HepG2 (cell line): ENCODE measurements around the gene PFDN2. TPM values are rescaled to one million over a fixed set of nuclear protein-coding genes. Genes with fewer than 3 reads are reported as not detected.
A peak's percentile ranks its signal among the peaks of the same experiment; 100 is the strongest.

Experiments
- BHLHE40 ChIP-seq: IDR thresholded peaks from 2 replicates; pipeline ENCODE4 v1.6.1; 2011; ENCODE audit warnings: low read length, improper control_type of control experiment
- CBX2 ChIP-seq, 2 experiments: fragments of 200-600 bp in 1 of 2; sonication (generic); formaldehyde crosslinking in 1 of 2; IDR thresholded peaks; 2 replicates each; pipeline versions ENCODE4 v1.7.0 to v1.8.1; 2018 to 2022; ENCODE audit warnings: low read depth in 2 of 2, low read length in 1 of 2, mild to moderate bottlenecking in 1 of 2, missing genetic modification reagents in 1 of 2
- DBP ChIP-seq: sonication (generic); formaldehyde crosslinking; IDR thresholded peaks from 2 replicates; pipeline ENCODE4 v1.4.0; 2020; ENCODE audit warnings: missing genetic modification reagents; ENCODE audit errors: not compliant biosample characterization
- HCFC1 ChIP-seq: fragments of 150-350 bp; IDR thresholded peaks from 2 replicates; pipeline ENCODE4 v1.6.1; 2014; ENCODE audit warnings: low read depth, low read length
- HES4 ChIP-seq: sonication (generic); formaldehyde crosslinking; IDR thresholded peaks from 2 replicates; pipeline ENCODE4 v1.9.0; 2021; ENCODE audit warnings: mild to moderate bottlenecking, missing genetic modification reagents, borderline replicate concordance
- HOXD1 ChIP-seq: sonication (generic); formaldehyde crosslinking; IDR thresholded peaks from 2 replicates; pipeline ENCODE4 v1.5.0; 2020; ENCODE audit warnings: missing genetic modification reagents
- MLXIP ChIP-seq: sonication (generic); formaldehyde crosslinking; IDR thresholded peaks from 2 replicates; pipeline ENCODE4 v1.9.0; 2021; ENCODE audit warnings: missing genetic modification reagents, borderline replicate concordance
- RBM39 ChIP-seq: fragments of 200-400 bp; formaldehyde crosslinking; IDR thresholded peaks from one replicate; pipeline ENCODE4 v1.6.1; 2018; ENCODE audit warnings: antibody characterized with exemption, mild to moderate bottlenecking, low read depth, low read length; ENCODE audit not compliant: poor library complexity, severe bottlenecking
- RFX1 ChIP-seq: fragments of 450-650 bp; IDR thresholded peaks from 2 replicates; pipeline ENCODE4 v1.6.1; 2017
- SATB2 ChIP-seq: sonication (generic); formaldehyde crosslinking; IDR thresholded peaks from 2 replicates; pipeline ENCODE4 v1.5.0; 2020; ENCODE audit warnings: missing genetic modification reagents
- ZBTB1 ChIP-seq: sonication (generic); formaldehyde crosslinking; IDR thresholded peaks from 2 replicates; pipeline ENCODE4 v1.4.0; 2020; ENCODE audit warnings: missing genetic modification reagents, borderline replicate concordance
- ZNF224 ChIP-seq: sonication (generic); formaldehyde crosslinking; IDR thresholded peaks from 2 replicates; pipeline ENCODE4 v1.5.0; 2020; ENCODE audit warnings: mild to moderate bottlenecking, missing genetic modification reagents
- ZNF432 ChIP-seq: sonication (generic); formaldehyde crosslinking; IDR thresholded peaks from 2 replicates; pipeline ENCODE4 v1.5.0; 2020; ENCODE audit warnings: missing genetic modification reagents, mild to moderate bottlenecking, borderline replicate concordance
- ZSCAN20 ChIP-seq: sonication (generic); formaldehyde crosslinking; IDR thresholded peaks from 2 replicates; pipeline ENCODE4 v1.4.0; 2020; ENCODE audit warnings: missing genetic modification reagents, mild to moderate bottlenecking, borderline replicate concordance
- polyA plus RNA-seq, 8 experiments: library from polyadenylated mRNA; depleted of rRNA in 3 of 8; stranded (reverse) in 7 of 8; unstranded in 1 of 8; fragments of >200 nt; fragmentation: Illumina TruSeq in 4 of 8; extraction: Trizol in 4 of 8; gene quantifications; 2 replicates each; pipeline versions ENCODE4 v1.2.1 to v1.2.3, GENCODE V29; 2011 to 2016; ENCODE audit warnings: low read depth in 4 of 8, missing spikeins in 1 of 8, mixed read lengths in 1 of 8; ENCODE audit not compliant: insufficient read depth in 1 of 8
- total RNA-seq, 5 experiments: library from RNA; depleted of rRNA; stranded (reverse); fragments of >200 nt; fragmentation: Illumina TruSeq; extraction: Trizol; gene quantifications; 2 replicates each; pipeline ENCODE4 v1.2.3, GENCODE V29; 2016; ENCODE audit warnings: low read depth in 1 of 5
- TF ChIP-seq, protein P1 (sequence below): sonication (generic); formaldehyde crosslinking; IDR thresholded peaks from 2 replicates; pipeline ENCODE4 v1.4.0; 2020; ENCODE audit warnings: missing genetic modification reagents, borderline replicate concordance
- TF ChIP-seq, protein P2 (sequence below): sonication (generic); formaldehyde crosslinking; IDR thresholded peaks from 2 replicates; pipeline ENCODE4 v1.9.0; 2021; ENCODE audit warnings: missing genetic modification reagents, mild to moderate bottlenecking, borderline replicate concordance
- TF ChIP-seq, protein P3 (sequence below): sonication (generic); formaldehyde crosslinking; IDR thresholded peaks from 2 replicates; pipeline ENCODE4 v1.4.0; 2020; ENCODE audit warnings: mild to moderate bottlenecking, missing genetic modification reagents, borderline replicate concordance

PFDN2 gene
- total and polyA plus RNA-seq, 2 of the 13 experiments (the other 11 are each of a cell fraction or from before 2014, with no cell fraction given) = 62.6 to 63.6 TPM

- TF ChIP-seq, protein P1, sequence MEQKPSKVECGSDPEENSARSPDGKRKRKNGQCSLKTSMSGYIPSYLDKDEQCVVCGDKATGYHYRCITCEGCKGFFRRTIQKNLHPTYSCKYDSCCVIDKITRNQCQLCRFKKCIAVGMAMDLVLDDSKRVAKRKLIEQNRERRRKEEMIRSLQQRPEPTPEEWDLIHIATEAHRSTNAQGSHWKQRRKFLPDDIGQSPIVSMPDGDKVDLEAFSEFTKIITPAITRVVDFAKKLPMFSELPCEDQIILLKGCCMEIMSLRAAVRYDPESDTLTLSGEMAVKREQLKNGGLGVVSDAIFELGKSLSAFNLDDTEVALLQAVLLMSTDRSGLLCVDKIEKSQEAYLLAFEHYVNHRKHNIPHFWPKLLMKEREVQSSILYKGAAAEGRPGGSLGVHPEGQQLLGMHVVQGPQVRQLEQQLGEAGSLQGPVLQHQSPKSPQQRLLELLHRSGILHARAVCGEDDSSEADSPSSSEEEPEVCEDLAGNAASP = no peak
- TF ChIP-seq MLXIP (CRISPR knock-in tag) (no peak), ZNF432 (CRISPR knock-in tag) (no peak), BHLHE40 (no peak), ZNF224 (CRISPR knock-in tag) (no peak), SATB2 (CRISPR knock-in tag) (no peak), HES4 (CRISPR knock-in tag) (peak; percentile 32; the same call in 1 of the 2 replicates), RBM39 (peak; percentile 60), HCFC1 (peak; percentile 68), HOXD1 (CRISPR knock-in tag) (no peak), ZBTB1 (CRISPR knock-in tag) (no peak), CBX2 (IDR thresholded peaks at IDR 0.05; ENCODE audit: low read depth, low read length) (no peak), CBX2 (CRISPR knock-in tag; IDR thresholded peaks at IDR 0.05; ENCODE audit: low read depth) (no peak), DBP (CRISPR knock-in tag) (no peak), ZSCAN20 (CRISPR knock-in tag) (no peak), RFX1 (peak; percentile 52; the same call in 1 of the 2 replicates)
- TF ChIP-seq, protein P2, sequence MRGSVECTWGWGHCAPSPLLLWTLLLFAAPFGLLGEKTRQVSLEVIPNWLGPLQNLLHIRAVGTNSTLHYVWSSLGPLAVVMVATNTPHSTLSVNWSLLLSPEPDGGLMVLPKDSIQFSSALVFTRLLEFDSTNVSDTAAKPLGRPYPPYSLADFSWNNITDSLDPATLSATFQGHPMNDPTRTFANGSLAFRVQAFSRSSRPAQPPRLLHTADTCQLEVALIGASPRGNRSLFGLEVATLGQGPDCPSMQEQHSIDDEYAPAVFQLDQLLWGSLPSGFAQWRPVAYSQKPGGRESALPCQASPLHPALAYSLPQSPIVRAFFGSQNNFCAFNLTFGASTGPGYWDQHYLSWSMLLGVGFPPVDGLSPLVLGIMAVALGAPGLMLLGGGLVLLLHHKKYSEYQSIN (CRISPR knock-in tag) = no peak
- TF ChIP-seq, protein P3, sequence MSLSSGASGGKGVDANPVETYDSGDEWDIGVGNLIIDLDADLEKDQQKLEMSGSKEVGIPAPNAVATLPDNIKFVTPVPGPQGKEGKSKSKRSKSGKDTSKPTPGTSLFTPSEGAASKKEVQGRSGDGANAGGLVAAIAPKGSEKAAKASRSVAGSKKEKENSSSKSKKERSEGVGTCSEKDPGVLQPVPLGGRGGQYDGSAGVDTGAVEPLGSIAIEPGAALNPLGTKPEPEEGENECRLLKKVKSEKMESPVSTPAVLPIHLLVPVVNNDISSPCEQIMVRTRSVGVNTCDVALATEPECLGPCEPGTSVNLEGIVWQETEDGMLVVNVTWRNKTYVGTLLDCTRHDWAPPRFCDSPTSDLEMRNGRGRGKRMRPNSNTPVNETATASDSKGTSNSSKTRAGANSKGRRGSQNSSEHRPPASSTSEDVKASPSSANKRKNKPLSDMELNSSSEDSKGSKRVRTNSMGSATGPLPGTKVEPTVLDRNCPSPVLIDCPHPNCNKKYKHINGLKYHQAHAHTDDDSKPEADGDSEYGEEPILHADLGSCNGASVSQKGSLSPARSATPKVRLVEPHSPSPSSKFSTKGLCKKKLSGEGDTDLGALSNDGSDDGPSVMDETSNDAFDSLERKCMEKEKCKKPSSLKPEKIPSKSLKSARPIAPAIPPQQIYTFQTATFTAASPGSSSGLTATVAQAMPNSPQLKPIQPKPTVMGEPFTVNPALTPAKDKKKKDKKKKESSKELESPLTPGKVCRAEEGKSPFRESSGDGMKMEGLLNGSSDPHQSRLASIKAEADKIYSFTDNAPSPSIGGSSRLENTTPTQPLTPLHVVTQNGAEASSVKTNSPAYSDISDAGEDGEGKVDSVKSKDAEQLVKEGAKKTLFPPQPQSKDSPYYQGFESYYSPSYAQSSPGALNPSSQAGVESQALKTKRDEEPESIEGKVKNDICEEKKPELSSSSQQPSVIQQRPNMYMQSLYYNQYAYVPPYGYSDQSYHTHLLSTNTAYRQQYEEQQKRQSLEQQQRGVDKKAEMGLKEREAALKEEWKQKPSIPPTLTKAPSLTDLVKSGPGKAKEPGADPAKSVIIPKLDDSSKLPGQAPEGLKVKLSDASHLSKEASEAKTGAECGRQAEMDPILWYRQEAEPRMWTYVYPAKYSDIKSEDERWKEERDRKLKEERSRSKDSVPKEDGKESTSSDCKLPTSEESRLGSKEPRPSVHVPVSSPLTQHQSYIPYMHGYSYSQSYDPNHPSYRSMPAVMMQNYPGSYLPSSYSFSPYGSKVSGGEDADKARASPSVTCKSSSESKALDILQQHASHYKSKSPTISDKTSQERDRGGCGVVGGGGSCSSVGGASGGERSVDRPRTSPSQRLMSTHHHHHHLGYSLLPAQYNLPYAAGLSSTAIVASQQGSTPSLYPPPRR (CRISPR knock-in tag) = no peak
Observed at GRCh38 chr1:161159087-161159912, 41.5 kb upstream of the PFDN2 start, which contains the start of gene USP21 (continued).
